ENCODE measurements around the gene COQ8A.

Gene COQ8A

GRCh38 chr1:226976276-226976977, 36.3 kb downstream of the COQ8A start:
- H3K27me3 ChIP-seq (ENCODE audit: control insufficient read depth, insufficient read depth, low read length) = no peaks in the 10 kb centered on the region
- no peaks in the 10 kb centered on the region for H3K9me3 ChIP-seq (ENCODE audit: control insufficient read depth, low read depth, low read length)
- no peaks in the 10 kb centered on the region for H3K36me3 ChIP-seq (ENCODE audit: control insufficient read depth, low read depth, low read length)
- peaks cover 3% of the 10 kb centered on the region for H3K4me1 ChIP-seq (ENCODE audit: control insufficient read depth, low read depth, low read length)
- no peak overlapping the region for H3K9ac ChIP-seq (ENCODE audit: low read length)
- H3K27ac ChIP-seq (ENCODE audit: low read length) = no peak overlapping the region
- no peak overlapping the region for H3K4me3 ChIP-seq (ENCODE audit: low read length)

- H3K27ac ChIP-seq (ENCODE audit: low read length) = no peak overlapping the region
- no peaks in the 10 kb centered on the region for H3K27me3 ChIP-seq (ENCODE audit: control insufficient read depth, insufficient read depth, low read length)
- H3K36me3 ChIP-seq (ENCODE audit: control insufficient read depth, low read depth, low read length) = no peaks in the 10 kb centered on the region
- H3K9me3 ChIP-seq (ENCODE audit: control insufficient read depth, low read depth, low read length) = no peaks in the 10 kb centered on the region
- no peak overlapping the region for H3K9ac ChIP-seq (ENCODE audit: low read length)
- H3K4me1 ChIP-seq (ENCODE audit: control insufficient read depth, low read depth, low read length) = peaks cover 3% of the 10 kb centered on the region
- no peak overlapping the region for H3K4me3 ChIP-seq (ENCODE audit: low read length)
Observed at GRCh38 chr1:226976978-226977642, 37.0 kb downstream of the COQ8A start.

DNA sequence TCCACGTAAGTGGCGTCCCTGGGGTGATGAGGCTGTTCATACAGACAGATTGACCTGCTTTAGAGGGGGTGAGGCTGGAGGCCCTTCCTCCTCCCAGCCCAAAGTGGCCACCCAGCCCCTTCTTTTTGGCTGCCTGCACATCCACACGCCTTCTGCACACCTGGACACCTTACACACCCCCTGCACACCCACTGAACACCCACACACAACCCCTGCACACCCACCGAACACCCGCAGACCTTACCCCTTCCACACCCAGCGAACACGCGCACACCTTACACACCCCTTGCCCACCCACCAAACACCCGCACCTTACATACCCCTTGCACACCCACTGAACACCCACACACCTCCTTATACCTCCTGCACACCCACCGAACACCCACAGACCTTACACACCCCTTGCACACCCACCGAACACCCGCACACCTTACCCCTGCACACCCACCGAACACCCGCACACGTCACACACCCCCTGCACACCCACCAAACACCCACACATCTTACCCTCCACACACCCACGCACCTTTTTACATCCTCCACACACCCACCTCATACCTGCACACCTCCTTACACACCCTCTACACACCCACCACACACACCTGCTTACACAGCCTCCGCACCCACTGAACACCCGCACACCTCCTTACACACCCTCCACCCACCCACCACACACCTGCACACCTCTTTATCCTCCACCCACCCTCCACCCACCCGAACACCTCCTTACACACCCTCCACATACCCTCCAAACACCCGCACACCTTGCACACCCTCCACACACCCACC, 37.7 kb downstream of the COQ8A start:
- Histone ChIP-seq H3K36me3 (ENCODE audit: control insufficient read depth, low read depth, low read length) (no peaks in the 10 kb centered on the region), H3K27me3 (ENCODE audit: control insufficient read depth, insufficient read depth, low read length) (no peaks in the 10 kb centered on the region), H3K27ac (ENCODE audit: low read length) (no peak overlapping the region), H3K9ac (ENCODE audit: low read length) (no peak overlapping the region), H3K4me3 (ENCODE audit: low read length) (no peak overlapping the region), H3K4me1 (ENCODE audit: control insufficient read depth, low read depth, low read length) (peaks cover 3% of the 10 kb centered on the region), H3K9me3 (ENCODE audit: control insufficient read depth, low read depth, low read length) (no peaks in the 10 kb centered on the region)

GRCh38 chr1:226978432-226979114, 38.5 kb downstream of the COQ8A start:
- H3K9ac ChIP-seq (ENCODE audit: low read length) = no peak overlapping the region
- no peak overlapping the region for H3K27ac ChIP-seq (ENCODE audit: low read length)
- H3K4me1 ChIP-seq (ENCODE audit: control insufficient read depth, low read depth, low read length) = peaks cover 2% of the 10 kb centered on the region
- H3K36me3 ChIP-seq (ENCODE audit: control insufficient read depth, low read depth, low read length) = no peaks in the 10 kb centered on the region
- no peaks in the 10 kb centered on the region for H3K27me3 ChIP-seq (ENCODE audit: control insufficient read depth, insufficient read depth, low read length)
- no peaks in the 10 kb centered on the region for H3K9me3 ChIP-seq (ENCODE audit: control insufficient read depth, low read depth, low read length)
- H3K4me3 ChIP-seq (ENCODE audit: low read length) = no peak overlapping the region

GRCh38 chr1:226979115-226979516, 39.0 kb downstream of the COQ8A start:
- Histone ChIP-seq H3K27ac (ENCODE audit: low read length) (no peak overlapping the region), H3K4me3 (ENCODE audit: low read length) (no peak overlapping the region), H3K27me3 (ENCODE audit: control insufficient read depth, insufficient read depth, low read length) (no peaks in the 10 kb centered on the region), H3K36me3 (ENCODE audit: control insufficient read depth, low read depth, low read length) (no peaks in the 10 kb centered on the region), H3K4me1 (ENCODE audit: control insufficient read depth, low read depth, low read length) (no peaks in the 10 kb centered on the region), H3K9me3 (ENCODE audit: control insufficient read depth, low read depth, low read length) (no peaks in the 10 kb centered on the region), H3K9ac (ENCODE audit: low read length) (no peak overlapping the region)

DNA sequence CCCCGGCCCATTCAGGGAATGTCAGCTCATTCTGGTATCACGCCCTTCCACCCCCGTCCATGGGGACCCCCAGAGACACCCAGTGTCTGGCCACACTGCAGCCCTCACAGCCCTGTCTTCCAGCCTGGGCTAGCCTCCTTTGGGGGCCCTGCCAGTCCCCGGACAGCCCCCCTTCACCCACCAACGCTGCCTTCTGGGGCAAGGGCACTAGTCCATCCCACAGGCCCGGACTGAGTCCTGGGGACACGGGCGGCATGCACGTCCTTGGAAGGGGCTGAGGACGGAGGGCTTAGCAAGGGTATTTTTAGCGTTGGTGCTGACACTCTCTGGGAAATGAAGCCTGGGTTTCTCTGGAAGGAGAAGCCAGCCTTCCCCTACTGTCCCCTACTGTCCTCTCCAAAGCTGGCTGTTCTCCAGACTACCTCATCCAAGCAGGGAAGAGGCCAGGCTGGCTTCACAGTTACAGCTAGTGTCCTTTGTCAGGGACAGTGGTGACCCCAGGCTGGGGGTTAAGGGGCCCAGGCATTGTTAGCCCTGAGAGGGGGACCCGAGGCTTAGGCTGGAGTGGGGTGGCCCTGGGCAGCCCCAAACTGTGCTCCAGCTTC, 39.5 kb downstream of the COQ8A start:
- no peaks in the 10 kb centered on the region for H3K9me3 ChIP-seq (ENCODE audit: control insufficient read depth, low read depth, low read length)
- H3K4me3 ChIP-seq (ENCODE audit: low read length) = no peak overlapping the region
- no peaks in the 10 kb centered on the region for H3K36me3 ChIP-seq (ENCODE audit: control insufficient read depth, low read depth, low read length)
- no peak overlapping the region for H3K27ac ChIP-seq (ENCODE audit: low read length)
- H3K9ac ChIP-seq (ENCODE audit: low read length) = no peak overlapping the region
- no peaks in the 10 kb centered on the region for H3K4me1 ChIP-seq (ENCODE audit: control insufficient read depth, low read depth, low read length)
- no peaks in the 10 kb centered on the region for H3K27me3 ChIP-seq (ENCODE audit: control insufficient read depth, insufficient read depth, low read length)

- H3K36me3 ChIP-seq (ENCODE audit: control insufficient read depth, low read depth, low read length) = no peaks in the 10 kb centered on the region
- H3K27me3 ChIP-seq (ENCODE audit: control insufficient read depth, insufficient read depth, low read length) = no peaks in the 10 kb centered on the region
- H3K27ac ChIP-seq (ENCODE audit: low read length) = no peak overlapping the region
- no peaks in the 10 kb centered on the region for H3K4me1 ChIP-seq (ENCODE audit: control insufficient read depth, low read depth, low read length)
- no peak overlapping the region for H3K4me3 ChIP-seq (ENCODE audit: low read length)
- H3K9me3 ChIP-seq (ENCODE audit: control insufficient read depth, low read depth, low read length) = no peaks in the 10 kb centered on the region
- H3K9ac ChIP-seq (ENCODE audit: low read length) = no peak overlapping the region
Observed at GRCh38 chr1:226980122-226980560, 40.0 kb downstream of the COQ8A start.

- no peak overlapping the region for H3K4me3 ChIP-seq (ENCODE audit: low read length)
- H3K27me3 ChIP-seq (ENCODE audit: control insufficient read depth, insufficient read depth, low read length) = no peaks in the 10 kb centered on the region
- no peak overlapping the region for H3K9ac ChIP-seq (ENCODE audit: low read length)
- no peak overlapping the region for H3K27ac ChIP-seq (ENCODE audit: low read length)
- H3K4me1 ChIP-seq (ENCODE audit: control insufficient read depth, low read depth, low read length) = no peaks in the 10 kb centered on the region
- H3K9me3 ChIP-seq (ENCODE audit: control insufficient read depth, low read depth, low read length) = no peaks in the 10 kb centered on the region
- no peaks in the 10 kb centered on the region for H3K36me3 ChIP-seq (ENCODE audit: control insufficient read depth, low read depth, low read length)
Observed at GRCh38 chr1:226980565-226981385, 40.7 kb downstream of the COQ8A start.

DNA sequence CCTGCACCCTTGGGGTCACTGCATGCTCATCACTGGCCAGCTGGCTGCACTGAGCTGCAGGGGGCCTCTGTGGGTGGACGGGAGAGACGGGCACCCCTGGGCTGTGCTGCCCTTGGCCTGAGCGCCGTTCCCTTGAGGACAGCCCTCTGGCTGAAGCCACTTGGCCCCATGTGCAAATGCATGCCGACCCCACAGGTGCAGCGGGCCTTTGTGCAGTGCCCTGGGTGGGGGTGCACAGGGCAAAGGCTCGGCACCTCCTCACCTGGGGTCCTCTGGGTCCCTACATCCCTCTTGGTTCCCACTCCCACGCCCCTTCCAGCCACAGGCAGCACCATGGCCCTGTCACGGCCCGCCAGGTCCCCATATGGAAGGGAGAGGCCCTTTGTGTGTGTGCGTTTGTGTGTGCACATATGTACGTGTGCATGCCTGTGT, 41.3 kb downstream of the COQ8A start:
- Histone ChIP-seq H3K27ac (ENCODE audit: low read length) (no peak overlapping the region), H3K4me1 (ENCODE audit: control insufficient read depth, low read depth, low read length) (no peaks in the 10 kb centered on the region), H3K9me3 (ENCODE audit: control insufficient read depth, low read depth, low read length) (no peaks in the 10 kb centered on the region), H3K36me3 (ENCODE audit: control insufficient read depth, low read depth, low read length) (no peaks in the 10 kb centered on the region), H3K9ac (ENCODE audit: low read length) (no peak overlapping the region), H3K4me3 (ENCODE audit: low read length) (no peak overlapping the region), H3K27me3 (ENCODE audit: control insufficient read depth, insufficient read depth, low read length) (no peaks in the 10 kb centered on the region)

- Histone ChIP-seq H3K9ac (ENCODE audit: low read length) (no peak overlapping the region), H3K4me1 (ENCODE audit: control insufficient read depth, low read depth, low read length) (no peaks in the 10 kb centered on the region), H3K27ac (ENCODE audit: low read length) (no peak overlapping the region), H3K4me3 (ENCODE audit: low read length) (no peak overlapping the region), H3K27me3 (ENCODE audit: control insufficient read depth, insufficient read depth, low read length) (no peaks in the 10 kb centered on the region), H3K36me3 (ENCODE audit: control insufficient read depth, low read depth, low read length) (peaks cover 2% of the 10 kb centered on the region), H3K9me3 (ENCODE audit: control insufficient read depth, low read depth, low read length) (no peaks in the 10 kb centered on the region)
Observed at GRCh38 chr1:226981838-226982237, 41.7 kb downstream of the COQ8A start.
